HEK293 (cell line): Measurements from ENCODE around the gene EN2.

Experiments used
- CTCF ChIA-PET: fragments of 350-600 bp; formaldehyde crosslinking; extraction: SDS; loops from one replicate; lab custom pipeline; 2021; ENCODE audit warnings: antibody characterized with exemption; lab: Yijun Ruan, JAX
- POLR2A ChIA-PET: fragments of 300-600 bp; formaldehyde crosslinking; extraction: SDS; loops from one replicate; lab custom pipeline; 2020; ENCODE audit warnings: antibody characterized with exemption, inconsistent platforms; lab: Yijun Ruan, JAX
- H3K27ac ChIP-seq: fragments of 200-500 bp; sonication (Bioruptor generic); 2 replicates; pipeline ENCODE4 v1.5.1; 2014; ENCODE audit warnings: low read depth, low read length, control low read depth, inconsistent platforms; ENCODE audit errors: extremely low read depth
- H3K36me3 ChIP-seq, 2 experiments: fragments of 200-500 bp in 1 of 2; sonication (Bioruptor generic) in 1 of 2; 1 replicate in 1 of 2; 2 replicates in 1 of 2; pipeline ENCODE4 v1.5.1; 2014 to 2017; ENCODE audit warnings: inconsistent platforms in 2 of 2, low read length in 2 of 2; ENCODE audit not compliant: control insufficient read depth in 2 of 2, insufficient read depth in 1 of 2
- H3K4me1 ChIP-seq: fragments of 200-500 bp; sonication (Bioruptor generic); 2 replicates; pipeline ENCODE4 v1.5.1; 2014; ENCODE audit warnings: mild to moderate bottlenecking, low read length, inconsistent platforms; ENCODE audit not compliant: control insufficient read depth, insufficient read depth
- H3K4me3 ChIP-seq: 2 replicates; pipeline ENCODE4 v1.5.1; 2011; ENCODE audit warnings: low read depth, mild to moderate bottlenecking, control low read depth, low read length, moderate library complexity
- H3K9me3 ChIP-seq: fragments of 200-500 bp; sonication (Bioruptor generic); 2 replicates; pipeline ENCODE4 v1.5.1; 2014; ENCODE audit warnings: low read depth, low read length, inconsistent platforms; ENCODE audit not compliant: control insufficient read depth, insufficient read depth
- KLF17 ChIP-seq: fragments of 450-650 bp; formaldehyde crosslinking; IDR thresholded peaks from 2 replicates; pipeline ENCODE4 v1.5.1; 2016; ENCODE audit warnings: missing biosample characterization, missing genetic modification characterization
- SALL2 ChIP-seq: fragments of 450-650 bp; formaldehyde crosslinking; IDR thresholded peaks from 2 replicates; pipeline ENCODE4 v1.5.0; 2017; ENCODE audit warnings: missing biosample characterization, mild to moderate bottlenecking, missing genetic modification characterization, borderline replicate concordance
- SP2 ChIP-seq: fragments of 450-650 bp; formaldehyde crosslinking; IDR thresholded peaks from 2 replicates; pipeline ENCODE4 v1.5.1; 2016; ENCODE audit warnings: missing biosample characterization, missing genetic modification characterization
- ZBTB21 ChIP-seq: fragments of 450-650 bp; formaldehyde crosslinking; IDR thresholded peaks from 2 replicates; pipeline ENCODE4 v1.5.1; 2017; ENCODE audit warnings: missing biosample characterization, missing genetic modification characterization
- ZBTB8A ChIP-seq: fragments of 450-650 bp; formaldehyde crosslinking; IDR thresholded peaks from 2 replicates; pipeline ENCODE4 v1.5.1; 2016; ENCODE audit warnings: missing biosample characterization, missing genetic modification characterization
- ZNF112 ChIP-seq: fragments of 450-650 bp; formaldehyde crosslinking; IDR thresholded peaks from 2 replicates; pipeline ENCODE4 v1.5.0; 2017; ENCODE audit warnings: missing biosample characterization, missing genetic modification characterization
- ZNF155 ChIP-seq: fragments of 450-650 bp; formaldehyde crosslinking; IDR thresholded peaks from 2 replicates; pipeline ENCODE4 v1.5.1; 2016; ENCODE audit warnings: missing biosample characterization, missing genetic modification characterization
- ZNF19 ChIP-seq: fragments of 450-650 bp; formaldehyde crosslinking; IDR thresholded peaks from 2 replicates; pipeline ENCODE4; 2016; ENCODE audit warnings: missing biosample characterization, missing genetic modification characterization, low read depth
- ZNF214 ChIP-seq: fragments of 450-650 bp; formaldehyde crosslinking; IDR thresholded peaks from 2 replicates; pipeline ENCODE4 v1.5.1; 2017; ENCODE audit warnings: missing biosample characterization, mild to moderate bottlenecking, missing genetic modification characterization, borderline replicate concordance
- ZNF239 ChIP-seq: fragments of 450-650 bp; formaldehyde crosslinking; IDR thresholded peaks from 2 replicates; pipeline ENCODE4 v1.5.1; 2016; ENCODE audit warnings: missing biosample characterization, missing genetic modification characterization
- ZNF266 ChIP-seq: fragments of 450-650 bp; formaldehyde crosslinking; IDR thresholded peaks from 2 replicates; pipeline ENCODE4 v1.5.1; 2016; ENCODE audit warnings: missing biosample characterization, missing genetic modification characterization, low read depth
- ZNF335 ChIP-seq: fragments of 450-650 bp; formaldehyde crosslinking; conservative IDR thresholded peaks from 2 replicates; pipeline ENCODE4 v1.5.1; 2016; ENCODE audit warnings: missing biosample characterization, missing genetic modification characterization
- ZNF513 ChIP-seq: fragments of 450-650 bp; IDR thresholded peaks from 2 replicates; pipeline ENCODE4 v1.5.1; 2018; ENCODE audit warnings: missing biosample characterization, missing genetic modification characterization
- ZNF571 ChIP-seq: fragments of 450-650 bp; formaldehyde crosslinking; IDR thresholded peaks from 2 replicates; pipeline ENCODE4 v1.5.0; 2017; ENCODE audit warnings: missing biosample characterization, missing genetic modification characterization
- ZNF664 ChIP-seq: fragments of 450-650 bp; formaldehyde crosslinking; IDR thresholded peaks from 2 replicates; pipeline ENCODE4 v1.5.1; 2016; ENCODE audit warnings: missing biosample characterization, missing genetic modification characterization
- ZNF768 ChIP-seq: fragments of 450-650 bp; formaldehyde crosslinking; IDR thresholded peaks from 2 replicates; pipeline ENCODE4 v1.5.1; 2018; ENCODE audit warnings: missing biosample characterization, mild to moderate bottlenecking, missing genetic modification characterization
- ZNF791 ChIP-seq: fragments of 450-650 bp; formaldehyde crosslinking; IDR thresholded peaks from 2 replicates; pipeline ENCODE4 v1.5.1; 2016; ENCODE audit warnings: missing biosample characterization, missing genetic modification characterization
- ZSCAN30 ChIP-seq: fragments of 450-650 bp; IDR thresholded peaks from 2 replicates; pipeline ENCODE4 v1.5.1; 2018; ENCODE audit warnings: missing biosample characterization, mild to moderate bottlenecking, missing genetic modification characterization, moderate library complexity

EN2 gene

GRCh38 chr7:155409980-155410379, 47.9 kb upstream of the EN2 start (continued):
- no peak for TF ChIP-seq KLF17

- ChIA-PET POLR2A (no interaction called here), CTCF (interaction anchor here (0.9 to 1.2 kb wide), 3 partner anchors 19 to 123 kb away, joined by 3 read pairs; no protein-coding TSS in a partner anchor)
- no peak for TF ChIP-seq ZBTB8A (tag by site-specific recombination)
- no peak for TF ChIP-seq ZNF266
- TF ChIP-seq ZNF155 (tag by site-specific recombination): no peak
- no peak for TF ChIP-seq ZBTB21
- no peak for TF ChIP-seq ZNF791 (tag by site-specific recombination)
- TF ChIP-seq ZSCAN30 (tag by site-specific recombination): no peak
- TF ChIP-seq ZNF239 (tag by site-specific recombination): no peak
- no peak for TF ChIP-seq ZNF19 (tag by site-specific recombination)
- no peak for TF ChIP-seq SP2 (tag by site-specific recombination)
- no peak for TF ChIP-seq ZNF214 (tag by site-specific recombination)
- TF ChIP-seq SALL2 (tag by site-specific recombination): no peak
- no peak for TF ChIP-seq ZNF335 (tag by site-specific recombination)
- TF ChIP-seq ZNF571 (tag by site-specific recombination): no peak
- Histone ChIP-seq H3K36me3 (no peaks in the 10 kb centered on the region), H3K4me1 (no peaks in the 10 kb centered on the region), H3K4me3 (no peak overlapping the region), H3K27ac (no peak overlapping the region), H3K9me3 (no peaks in the 10 kb centered on the region)
Measured at GRCh38 chr7:155410431-155410830, 47.5 kb upstream of the EN2 start.

GRCh38 chr7:155411718-155412415, 46.1 kb upstream of the EN2 start:
- TF ChIP-seq ZNF112 (tag by site-specific recombination) (no peak), ZNF664 (tag by site-specific recombination) (no peak), SALL2 (tag by site-specific recombination) (no peak), ZNF768 (tag by site-specific recombination) (no peak), ZNF513 (peak; percentile 100)
- H3K27ac ChIP-seq: no peak overlapping the region
- no peak overlapping the region for H3K4me3 ChIP-seq
- no peaks in the 10 kb centered on the region for H3K4me1 ChIP-seq
- ChIA-PET POLR2A (no interaction called here), CTCF (interaction anchor here (0.5 to 2.9 kb wide), 12 partner anchors 8 to 178 kb away, joined by 3 to 8 read pairs (median 3); no protein-coding TSS in a partner anchor)
- H3K36me3 ChIP-seq: no peaks in the 10 kb centered on the region
- H3K9me3 ChIP-seq: no peaks in the 10 kb centered on the region
